SK-N-SH (cell line): ENCODE data around the gene POU2F3.

Experiments
- CTCF ChIP-seq: fragments of 200-600 bp; sonication (generic); IDR thresholded peaks from 2 replicates; pipeline ENCODE4 v1.6.1; 2017; ENCODE audit warnings: antibody characterized with exemption, mild to moderate bottlenecking, moderate library complexity
- NRF1 ChIP-seq: IDR thresholded peaks from 2 replicates; pipeline ENCODE4 v1.6.1; 2012; ENCODE audit warnings: low read depth, mild to moderate bottlenecking, low read length
- POLR2AphosphoS5 ChIP-seq: IDR thresholded peaks from 2 replicates; pipeline ENCODE4 v1.6.1; 2012; ENCODE audit warnings: low read depth, low read length
- RAD21 ChIP-seq: IDR thresholded peaks from 2 replicates; pipeline ENCODE4 v1.6.1; 2012; ENCODE audit warnings: mild to moderate bottlenecking, low read length

- no peak for TF ChIP-seq NRF1
- no peak for TF ChIP-seq POLR2AphosphoS5
- TF ChIP-seq RAD21 = no peak
- TF ChIP-seq CTCF = no peak
Observed at GRCh38 chr11:120284272-120284671, 44.3 kb downstream of the POU2F3 start.
